EH (cell line): Measurements from ENCODE around the gene AGRN.

Experiments
- DNase-seq: peaks from one replicate; pipeline ENCODE4 v3.0.0-alpha.2; 2015; ENCODE audit warnings: low read depth

Gene AGRN

GRCh38 chr1:1082239-1082775 is 62.4 kb downstream of the AGRN start:
- no peak for DNase-seq

- no peak for DNase-seq
Measured at GRCh38 chr1:1082776-1083415, 63.0 kb downstream of the AGRN start.

- DNase-seq = no peak
Measured at GRCh38 chr1:1083416-1084371, 63.8 kb downstream of the AGRN start.

- no peak for DNase-seq
Measured at GRCh38 chr1:1084372-1085170, 64.7 kb downstream of the AGRN start.

GRCh38 chr1:1085171-1085841 is 65.4 kb downstream of the AGRN start:
- no peak for DNase-seq

GRCh38 chr1:1085911-1086841 is 66.3 kb downstream of the AGRN start:
- no peak for DNase-seq

- no peak for DNase-seq
Measured at GRCh38 chr1:1086911-1087341, 67.0 kb downstream of the AGRN start.

- DNase-seq = no peak
Measured at GRCh38 chr1:1087351-1088028, 67.6 kb downstream of the AGRN start.

GRCh38 chr1:1088029-1088800 is 68.3 kb downstream of the AGRN start:
- DNase-seq = no peak

GRCh38 chr1:1088801-1089680 is 69.1 kb downstream of the AGRN start:
- no peak for DNase-seq

- DNase-seq = no peak
Measured at GRCh38 chr1:1089731-1090423, 70.0 kb downstream of the AGRN start.

GRCh38 chr1:1090424-1091343 is 70.8 kb downstream of the AGRN start:
- DNase-seq = no peak

- DNase-seq = no peak
Measured at GRCh38 chr1:1091344-1092148, 71.6 kb downstream of the AGRN start.

GRCh38 chr1:1092149-1092855 is 72.4 kb downstream of the AGRN start:
- DNase-seq = no peak
